ENCODE data around the gene TBC1D22A. TPM values are rescaled to one million over a fixed set of nuclear protein-coding genes. Genes with fewer than 3 reads are reported as not detected.

TBC1D22A gene
- total and polyA plus RNA-seq, 2 donors (not counting 3 experiments of a cell fraction or from before 2014, with no cell fraction given), result 26.1 to 32.4 TPM

DNA sequence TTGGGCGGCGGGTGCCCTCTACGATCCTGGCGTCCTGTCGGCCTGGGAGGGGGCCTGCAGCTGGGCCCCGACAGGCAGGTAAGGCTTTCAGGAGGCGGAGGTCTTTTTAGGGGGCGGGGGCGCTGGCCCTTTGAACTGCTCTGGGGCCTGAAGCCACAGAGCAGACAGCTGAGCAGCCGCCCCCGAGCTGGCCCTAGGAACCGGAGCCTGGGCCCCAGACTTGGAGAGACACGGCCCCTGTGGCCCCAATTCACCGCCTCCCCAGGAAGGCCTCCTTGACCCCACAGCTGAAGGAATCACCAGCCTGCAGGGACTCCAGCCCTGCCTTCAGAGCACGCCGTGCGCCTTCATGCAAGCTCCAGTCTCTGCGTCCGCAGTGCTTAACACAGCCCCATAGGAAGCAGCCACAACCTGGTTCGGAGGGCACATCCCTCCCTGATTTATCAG lies 23.8 kb upstream of the TBC1D22A start:
- Histone ChIP-seq H4K20me1 (replicated peaks; ENCODE audit: control insufficient read depth, extremely low read depth, insufficient read depth, low read length) (no peaks in the 10 kb centered on the region), H3K27ac (ENCODE audit: insufficient read depth, low read depth, low read length) (peak overlapping the region; percentile 72), H3K36me3 (ENCODE audit: control insufficient read depth in 2 of 2, extremely low read depth in 1 of 2, insufficient read depth in 2 of 2, low read length in 2 of 2) (no peaks in the 10 kb centered on the region), H3K4me3 (replicated peaks in 1 of 3; ENCODE audit: insufficient read depth in 1 of 3, low read depth in 1 of 3, low read length in 3 of 3) (peak overlapping the region; percentile 44 to 60 (median 55)), H3K27me3 (ENCODE audit: control insufficient read depth in 2 of 2, insufficient read depth in 2 of 2, low read length in 2 of 2) (no peaks in the 10 kb centered on the region), H2AFZ (ENCODE audit: low read depth, low read length) (peak overlapping the region; percentile 45), H3K79me2 (ENCODE audit: control insufficient read depth, insufficient read depth, low read length) (peaks cover 47% of the 10 kb centered on the region), H3K4me2 (ENCODE audit: insufficient read depth, low read length) (peak overlapping the region; percentile 78), H3K4me1 (ENCODE audit: control insufficient read depth, extremely low read depth, insufficient read depth, low read length) (peaks cover 39% of the 10 kb centered on the region), H3K9ac (replicated peaks; ENCODE audit: extremely low read depth, insufficient read depth, low read length) (peak overlapping the region; percentile 72), H3K9me3 (replicated peaks; ENCODE audit: control insufficient read depth, insufficient read depth, low read length) (no peaks in the 10 kb centered on the region), H3K9me1 (replicated peaks; ENCODE audit: control insufficient read depth, extremely low read depth, insufficient read depth, low read length) (no peaks in the 10 kb centered on the region)
- DNase-seq (ENCODE audit: low read depth, low spot score), result no peak
- ChIA-PET CTCF (interaction anchor here (0.8 to 4.3 kb wide), 8 partner anchors 13 to 65 kb away, joined by 3 to 40 read pairs (median 4); partner anchors contain the start of gene TBC1D22A), POLR2A (no interaction called here)
- no TSS peak for BruUV-seq (replicated peaks)
- FAIRE-seq, result no peak
- intact Hi-C loops (cut with micrococcal nuclease), result loop anchor here (1.0 kb wide), 1 partner anchor 11 kb away; no protein-coding TSS in a partner anchor
- dilution Hi-C loops (cut with MboI; ENCODE audit: extremely low pct_ligation_motif_present, low sequenced_read_pairs), result no loop called here
- TF ChIP-seq POLR2A (IDR thresholded peaks at IDR 0.05; ENCODE audit: low read depth, low read length) (no peak), MYC (IDR thresholded peaks at IDR 0.05; ENCODE audit: low read depth, low read length) (no peak), POLR2AphosphoS5 (IDR thresholded peaks at IDR 0.05; ENCODE audit: insufficient read depth, low read depth, low read length) (no peak), JUN (IDR thresholded peaks at IDR 0.05; ENCODE audit: borderline replicate concordance, insufficient read depth, insufficient read length, low read depth) (no peak), EZH2 (IDR thresholded peaks at IDR 0.05; ENCODE audit: borderline replicate concordance, low read depth, low read length, severe bottlenecking) (no peak), FOS (IDR thresholded peaks at IDR 0.05; ENCODE audit: borderline replicate concordance, insufficient read depth, low read length) (no peak), MAX (IDR thresholded peaks at IDR 0.05; ENCODE audit: insufficient read depth, insufficient read length) (no peak), GATA2 (IDR thresholded peaks at IDR 0.05; ENCODE audit: insufficient read depth, insufficient read length, low read depth, low read length) (no peak)
- TF ChIP-seq, protein P1, sequence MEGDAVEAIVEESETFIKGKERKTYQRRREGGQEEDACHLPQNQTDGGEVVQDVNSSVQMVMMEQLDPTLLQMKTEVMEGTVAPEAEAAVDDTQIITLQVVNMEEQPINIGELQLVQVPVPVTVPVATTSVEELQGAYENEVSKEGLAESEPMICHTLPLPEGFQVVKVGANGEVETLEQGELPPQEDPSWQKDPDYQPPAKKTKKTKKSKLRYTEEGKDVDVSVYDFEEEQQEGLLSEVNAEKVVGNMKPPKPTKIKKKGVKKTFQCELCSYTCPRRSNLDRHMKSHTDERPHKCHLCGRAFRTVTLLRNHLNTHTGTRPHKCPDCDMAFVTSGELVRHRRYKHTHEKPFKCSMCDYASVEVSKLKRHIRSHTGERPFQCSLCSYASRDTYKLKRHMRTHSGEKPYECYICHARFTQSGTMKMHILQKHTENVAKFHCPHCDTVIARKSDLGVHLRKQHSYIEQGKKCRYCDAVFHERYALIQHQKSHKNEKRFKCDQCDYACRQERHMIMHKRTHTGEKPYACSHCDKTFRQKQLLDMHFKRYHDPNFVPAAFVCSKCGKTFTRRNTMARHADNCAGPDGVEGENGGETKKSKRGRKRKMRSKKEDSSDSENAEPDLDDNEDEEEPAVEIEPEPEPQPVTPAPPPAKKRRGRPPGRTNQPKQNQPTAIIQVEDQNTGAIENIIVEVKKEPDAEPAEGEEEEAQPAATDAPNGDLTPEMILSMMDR (IDR thresholded peaks at IDR 0.05; ENCODE audit: extremely low read depth in 1 of 2, insufficient read depth in 1 of 2, low read depth in 1 of 2, low read length in 2 of 2), result no peak
